ENCODE measurements around the gene MRGPRE. TPM values are rescaled to one million over a fixed set of nuclear protein-coding genes. Genes with fewer than 3 reads are reported as not detected.

Gene MRGPRE
- total RNA-seq, 1 experiment from 2014 or later = not detected

- Histone ChIP-seq H2BK15ac (ENCODE audit: low read depth, low read length) (no peak overlapping the region), H3K79me2 (ENCODE audit: insufficient read depth, low read length) (no peaks in the 10 kb centered on the region), H3T11ph (ENCODE audit: low read length) (no peak overlapping the region), H4K5ac (ENCODE audit: insufficient read length, low read depth, low read length) (no peak overlapping the region), H2BK12ac (ENCODE audit: insufficient read length, low read depth, low read length) (no peak overlapping the region), H3K9me3 (ENCODE audit: control insufficient read depth, low read depth, low read length) (no peaks in the 10 kb centered on the region), H3K4ac (ENCODE audit: low read depth, low read length) (no peak overlapping the region), H3K4me1 (ENCODE audit: insufficient read depth, low read length) (no peaks in the 10 kb centered on the region), H2BK20ac (ENCODE audit: low read depth, low read length, poor library complexity, severe bottlenecking) (no peak overlapping the region), H3K14ac (ENCODE audit: insufficient read depth, low read length) (no peak overlapping the region), H3K18ac (ENCODE audit: insufficient read length, low read depth, low read length) (no peak overlapping the region), H2AFZ (ENCODE audit: low read length) (no peak overlapping the region), H4K8ac (replicated peaks; ENCODE audit: insufficient read length, low read depth, low read length) (no peak overlapping the region), H3K23me2 (ENCODE audit: insufficient read length, low read depth, low read length, poor library complexity, severe bottlenecking) (no peaks in the 10 kb centered on the region), H3K9ac (ENCODE audit: extremely low read depth, insufficient read length, low read length) (no peak overlapping the region), H4K91ac (ENCODE audit: insufficient read length, low read depth, low read length) (no peak overlapping the region), H3K27ac (ENCODE audit: insufficient read length, low read depth, low read length) (no peak overlapping the region), H3K56ac (ENCODE audit: insufficient read length, low read depth, low read length) (no peak overlapping the region), H3K79me1 (ENCODE audit: insufficient read depth, low read depth, low read length, poor library complexity, severe bottlenecking) (no peaks in the 10 kb centered on the region), H2BK120ac (ENCODE audit: low read depth, low read length, poor library complexity, severe bottlenecking) (no peak overlapping the region), H2BK5ac (ENCODE audit: insufficient read length, low read length) (no peak overlapping the region), H4K20me1 (ENCODE audit: control insufficient read depth, insufficient read depth, insufficient read length) (no peaks in the 10 kb centered on the region), H3K4me2 (ENCODE audit: insufficient read depth, insufficient read length, low read length) (no peak overlapping the region), H2AK5ac (ENCODE audit: insufficient read length, low read length) (no peak overlapping the region), H3K27me3 (ENCODE audit: insufficient read depth, low read length) (no peaks in the 10 kb centered on the region), H3K23ac (ENCODE audit: insufficient read length, low read depth, low read length) (no peak overlapping the region)
- Mint-ChIP-seq H3K9me3 (no peaks in the 10 kb centered on the region), H3K27ac (no peak overlapping the region), H3K27me3 (ENCODE audit: low read depth) (peaks cover 10% of the 10 kb centered on the region), H3K4me1 (peaks cover 19 to 27% of the 10 kb centered on the region in 2 experiments), H3K4me3 (no peak overlapping the region), H3K36me3 (ENCODE audit: insufficient read depth in 1 of 3, low read depth in 3 of 3) (no peaks in the 10 kb centered on the region)
- no peak for DNase-seq
- no CpG with 5 or more reads among the region's 18 CpGs for WGBS (ENCODE audit: extremely low coverage, insufficient read length, low lambda C conversion rate)
- TF ChIP-seq, protein P1, sequence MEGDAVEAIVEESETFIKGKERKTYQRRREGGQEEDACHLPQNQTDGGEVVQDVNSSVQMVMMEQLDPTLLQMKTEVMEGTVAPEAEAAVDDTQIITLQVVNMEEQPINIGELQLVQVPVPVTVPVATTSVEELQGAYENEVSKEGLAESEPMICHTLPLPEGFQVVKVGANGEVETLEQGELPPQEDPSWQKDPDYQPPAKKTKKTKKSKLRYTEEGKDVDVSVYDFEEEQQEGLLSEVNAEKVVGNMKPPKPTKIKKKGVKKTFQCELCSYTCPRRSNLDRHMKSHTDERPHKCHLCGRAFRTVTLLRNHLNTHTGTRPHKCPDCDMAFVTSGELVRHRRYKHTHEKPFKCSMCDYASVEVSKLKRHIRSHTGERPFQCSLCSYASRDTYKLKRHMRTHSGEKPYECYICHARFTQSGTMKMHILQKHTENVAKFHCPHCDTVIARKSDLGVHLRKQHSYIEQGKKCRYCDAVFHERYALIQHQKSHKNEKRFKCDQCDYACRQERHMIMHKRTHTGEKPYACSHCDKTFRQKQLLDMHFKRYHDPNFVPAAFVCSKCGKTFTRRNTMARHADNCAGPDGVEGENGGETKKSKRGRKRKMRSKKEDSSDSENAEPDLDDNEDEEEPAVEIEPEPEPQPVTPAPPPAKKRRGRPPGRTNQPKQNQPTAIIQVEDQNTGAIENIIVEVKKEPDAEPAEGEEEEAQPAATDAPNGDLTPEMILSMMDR (conservative IDR thresholded peaks at IDR 0.05) = no peak
Observed at GRCh38 chr11:3226846-3227567, 5.2 kb downstream of the MRGPRE start.
